CD1c-positive myeloid dendritic cell (primary cell): Measurements from ENCODE around the gene GSTO1.
A peak's percentile ranks its signal among the peaks of the same experiment; 100 is the strongest.

ENCODE experiments used
- DNase-seq: peaks from one replicate; pipeline ENCODE4 v3.0.0-alpha.2; 2016; ENCODE audit errors: extremely low spot score

The GSTO1 gene

DNA sequence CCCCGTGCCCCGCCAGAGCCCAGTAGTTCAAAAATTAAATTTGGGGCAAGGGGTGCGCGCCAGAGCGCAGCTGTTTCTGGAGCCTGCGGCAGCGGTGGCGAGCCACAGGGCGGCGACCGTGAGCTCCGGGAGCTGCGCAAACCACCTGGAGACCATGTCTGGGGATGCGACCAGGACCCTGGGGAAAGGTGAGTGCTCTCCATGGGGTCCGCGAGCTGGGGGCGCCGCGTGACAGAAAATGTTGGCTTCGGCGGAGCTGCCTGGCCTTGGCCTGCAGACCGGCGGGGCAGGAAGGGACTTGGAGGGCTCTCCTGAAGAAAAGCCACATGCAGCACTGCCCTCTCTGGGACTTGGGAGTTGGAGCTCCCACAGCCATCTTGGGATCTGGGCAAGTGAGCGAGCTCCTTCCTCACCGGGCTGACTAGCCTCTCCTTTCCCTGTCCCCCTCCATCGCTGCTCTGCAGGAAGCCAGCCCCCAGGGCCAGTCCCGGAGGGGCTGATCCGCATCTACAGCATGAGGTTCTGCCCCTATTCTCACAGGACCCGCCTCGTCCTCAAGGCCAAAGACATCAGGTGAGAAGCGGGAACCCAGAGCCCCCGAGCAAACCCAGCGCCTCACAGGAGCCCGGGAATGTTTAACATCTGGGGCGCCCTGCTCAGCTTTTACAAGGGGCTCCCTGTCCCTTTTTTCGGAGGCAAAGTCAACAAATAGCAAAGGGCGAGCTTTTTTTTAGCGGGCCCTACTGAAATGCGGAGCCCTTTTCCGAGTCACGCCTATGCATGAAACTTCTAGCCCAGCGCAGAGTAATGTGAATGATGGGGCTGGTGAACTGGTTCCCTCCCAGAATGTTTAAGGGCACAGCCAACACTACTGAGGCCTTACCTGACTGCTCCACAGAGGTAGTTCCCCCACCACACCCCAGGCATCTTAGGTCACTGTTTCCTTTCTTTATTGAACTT lies 20.4 kb downstream of the GSTO1 start:
- peak; percentile 40 for DNase-seq

DNA sequence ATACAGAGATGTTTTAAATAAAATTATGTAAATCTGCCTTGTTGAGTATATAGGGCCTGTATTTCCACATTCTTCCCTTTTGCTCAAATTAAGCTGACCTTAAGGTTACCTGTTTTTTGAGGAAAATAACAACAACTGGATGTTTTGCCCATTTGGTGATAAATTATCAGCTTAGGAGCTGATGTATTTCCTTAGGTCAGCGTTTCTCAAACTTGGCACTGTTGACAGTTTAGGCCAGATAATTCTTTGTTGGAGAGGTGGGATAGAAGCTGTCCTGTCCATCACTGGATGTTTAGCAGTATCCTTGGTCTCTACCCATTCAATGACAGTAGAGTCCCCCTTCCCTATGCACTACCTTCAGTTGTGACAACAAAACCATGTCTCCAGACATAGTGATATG lies 21.5 kb downstream of the GSTO1 start:
- DNase-seq = no peak

DNA sequence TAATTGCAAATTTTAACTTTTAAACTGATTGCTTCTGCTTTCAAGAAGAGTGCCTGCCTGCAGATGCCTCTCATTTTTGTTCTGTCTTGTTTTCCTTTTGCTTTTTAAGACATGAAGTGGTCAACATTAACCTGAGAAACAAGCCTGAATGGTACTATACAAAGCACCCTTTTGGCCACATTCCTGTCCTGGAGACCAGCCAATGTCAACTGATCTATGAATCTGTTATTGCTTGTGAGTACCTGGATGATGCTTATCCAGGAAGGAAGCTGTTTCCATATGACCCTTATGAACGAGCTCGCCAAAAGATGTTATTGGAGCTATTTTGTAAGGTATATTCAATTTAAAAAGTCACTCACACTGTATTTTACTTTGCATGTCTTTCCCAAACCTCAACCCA lies 23.1 kb downstream of the GSTO1 start:
- no peak for DNase-seq

- no peak for DNase-seq
Observed at GRCh38 chr10:104279550-104280259, 25.0 kb downstream of the GSTO1 start.

DNA sequence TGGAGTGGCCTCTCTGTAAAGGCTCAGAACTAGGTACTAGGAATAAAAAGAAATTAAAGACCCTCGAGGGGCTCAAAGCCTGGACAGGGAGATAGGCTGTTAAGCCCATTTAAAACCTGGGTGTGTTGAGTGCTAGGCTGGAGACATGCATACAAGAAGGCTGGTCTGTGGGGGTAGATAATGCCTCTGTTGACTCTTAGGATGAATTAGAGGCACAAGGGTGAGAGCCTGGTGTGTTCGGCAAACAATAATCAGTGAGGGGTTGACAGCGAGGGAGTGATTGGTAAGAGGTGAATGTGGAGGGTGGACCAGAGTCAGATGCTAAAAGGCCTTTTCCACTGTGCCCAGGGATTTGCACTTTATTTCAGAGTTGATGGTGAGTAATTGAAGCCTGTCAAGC lies 27.0 kb downstream of the GSTO1 start:
- DNase-seq = no peak

GRCh38 chr10:104284846-104285245 lies 30.2 kb downstream of the GSTO1 start:
- DNase-seq = no peak

GRCh38 chr10:104286939-104287338 lies 32.2 kb downstream of the GSTO1 start:
- no peak for DNase-seq

GRCh38 chr10:104288355-104288754 lies 33.7 kb downstream of the GSTO1 start:
- no peak for DNase-seq

- peak; percentile 95 for DNase-seq
Observed at GRCh38 chr10:104291439-104291951, 36.8 kb downstream of the GSTO1 start.

DNA sequence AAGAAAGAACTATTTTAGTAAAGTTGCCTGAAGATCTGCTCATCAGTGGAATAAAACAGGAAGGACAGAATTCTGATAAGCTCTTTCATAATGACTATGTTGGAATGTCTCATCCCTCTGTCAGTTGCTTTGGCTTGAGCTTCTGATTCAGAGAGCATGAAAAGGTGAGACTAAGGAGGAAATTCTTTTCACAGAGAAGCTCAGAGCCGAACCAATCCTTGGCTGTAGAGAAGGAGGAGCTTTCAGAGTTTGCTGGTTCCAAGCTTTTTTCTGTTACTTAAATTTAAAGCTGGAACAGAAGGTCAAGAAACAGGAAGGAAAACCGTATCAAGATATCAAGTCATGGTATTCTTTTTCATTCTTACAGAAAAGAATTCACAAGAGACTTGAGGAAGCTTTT lies 38.3 kb downstream of the GSTO1 start:
- peak; percentile 65 for DNase-seq

DNA sequence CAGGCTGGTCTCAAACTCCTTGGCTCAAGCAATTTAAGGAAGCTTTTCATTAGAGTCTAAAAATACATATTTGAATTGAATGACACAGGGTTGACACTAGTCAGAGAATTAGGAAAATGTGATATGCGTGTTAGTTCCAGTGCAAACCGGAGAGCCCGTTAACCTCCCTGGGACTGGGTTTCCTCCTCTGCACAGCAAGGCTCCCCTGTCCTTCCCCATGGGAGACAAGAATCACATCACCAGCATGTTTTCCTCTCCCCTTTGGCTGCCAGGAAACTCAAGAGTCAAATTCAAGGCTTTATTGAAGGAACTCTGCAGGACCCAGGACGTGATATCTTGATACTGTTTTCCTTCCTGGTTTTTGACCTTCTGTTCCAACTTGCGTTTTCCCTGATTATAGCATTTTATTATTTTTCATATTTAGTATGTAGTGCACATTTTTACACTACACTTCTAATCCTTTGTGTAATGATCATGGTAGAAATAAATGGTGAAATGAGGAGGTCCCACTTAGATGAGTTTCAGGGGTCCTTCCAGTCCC lies 39.2 kb downstream of the GSTO1 start:
- no peak for DNase-seq

GRCh38 chr10:104296687-104297436 lies 42.2 kb downstream of the GSTO1 start:
- no peak for DNase-seq

- DNase-seq = no peak
Observed at GRCh38 chr10:104297697-104298660, 43.3 kb downstream of the GSTO1 start.

GRCh38 chr10:104299031-104299904 lies 44.6 kb downstream of the GSTO1 start:
- no peak for DNase-seq

DNA sequence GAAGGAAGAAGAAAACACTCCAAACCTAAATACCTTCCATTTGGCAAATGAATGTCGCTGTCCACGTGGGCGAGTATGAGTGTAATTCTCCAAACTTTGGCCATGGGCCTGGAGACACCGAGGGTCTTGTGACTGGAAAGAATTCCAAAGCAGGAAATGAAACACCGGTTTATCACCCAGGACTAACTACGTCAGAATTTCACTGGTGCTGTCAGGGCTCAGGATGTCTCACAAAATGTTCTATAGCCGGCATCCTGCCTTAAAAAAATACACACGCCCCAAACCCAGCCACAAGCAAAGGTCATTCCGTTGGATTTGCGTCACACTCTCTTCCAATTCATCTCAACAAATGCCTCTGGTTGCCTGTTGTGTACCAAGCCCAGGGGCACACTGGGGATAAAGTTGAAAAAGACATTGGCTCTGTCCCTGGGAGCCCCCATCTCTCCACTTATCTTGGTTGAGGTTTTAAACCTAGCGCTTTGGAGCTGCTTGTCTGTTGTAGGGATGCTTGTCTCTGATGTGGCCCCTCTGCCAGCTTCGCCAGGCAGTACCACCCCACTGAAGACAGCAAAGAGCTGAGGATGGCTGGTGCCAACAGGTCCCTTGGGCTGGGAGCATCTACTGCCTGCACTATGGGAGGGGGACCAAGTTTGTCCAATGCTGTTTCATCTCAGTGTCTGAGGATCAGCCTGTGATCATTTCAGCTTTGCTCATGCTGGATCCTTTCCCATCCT lies 45.5 kb downstream of the GSTO1 start:
- no peak for DNase-seq

DNA sequence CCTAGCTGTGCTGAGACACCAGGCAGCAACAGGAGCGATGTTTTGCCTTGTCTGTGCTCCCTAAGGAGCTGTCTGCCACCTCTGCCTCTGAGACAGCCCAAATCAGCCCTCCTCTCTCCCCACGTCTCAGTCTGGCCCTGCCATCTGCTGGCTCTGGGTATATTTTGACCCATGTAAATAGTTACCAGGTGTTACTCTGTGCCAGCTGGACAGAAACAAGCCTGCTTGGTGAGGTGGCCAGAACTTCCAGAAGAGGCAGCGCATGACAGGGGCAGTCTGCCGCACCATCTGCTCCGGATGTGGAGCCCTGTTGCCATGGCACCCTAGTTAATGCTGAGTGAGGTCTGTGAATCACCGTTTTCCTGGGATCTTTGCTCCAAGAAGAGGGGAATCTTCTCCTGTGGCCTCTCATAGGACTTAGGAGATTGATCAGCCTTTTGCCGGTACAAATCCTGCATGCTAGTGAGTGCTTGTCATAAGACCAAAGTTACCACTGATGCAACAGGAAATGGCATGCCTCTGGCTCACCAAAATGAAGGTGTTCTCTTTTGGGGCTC lies 46.1 kb downstream of the GSTO1 start:
- DNase-seq = no peak

- DNase-seq = no peak
Observed at GRCh38 chr10:104301907-104302690, 47.4 kb downstream of the GSTO1 start.
